HAP-1 (cell line): Measurements from ENCODE around the gene CTNS.

Source experiments
- DNase-seq, 2 experiments: peaks; one replicate each; pipeline ENCODE4 v3.0.0-alpha.2; 2016 to 2020; ENCODE audit warnings: low spot score in 2 of 2
- H3K27me3 ChIP-seq: fragments of 250-450 bp; sonication (Bioruptor Pico); 2 replicates; pipeline ENCODE4 v1.5.1; 2020; ENCODE audit warnings: low read depth, mild to moderate bottlenecking, moderate library complexity
- H3K36me3 ChIP-seq: fragments of 250-450 bp; sonication (Bioruptor Pico); replicated peaks from 2 replicates; pipeline ENCODE4 v1.5.1; 2020; ENCODE audit warnings: mild to moderate bottlenecking
- H3K4me1 ChIP-seq: fragments of 250-450 bp; sonication (Bioruptor Pico); 2 replicates; pipeline ENCODE4 v1.5.1; 2020; ENCODE audit warnings: mild to moderate bottlenecking
- H3K4me3 ChIP-seq: fragments of 250-450 bp; sonication (Bioruptor Pico); 2 replicates; pipeline ENCODE4 v1.5.1; 2020; ENCODE audit warnings: mild to moderate bottlenecking, moderate library complexity
- H3K9me3 ChIP-seq: fragments of 250-450 bp; sonication (Bioruptor Pico); 2 replicates; pipeline ENCODE4 v1.5.1; 2020; ENCODE audit warnings: mild to moderate bottlenecking, moderate library complexity
- in situ Hi-C: fragments of 300-500 bp; cut with MboI; formaldehyde crosslinking; loops from 3 replicates; pipeline ENCODE4 v1.14.3; 2020; ENCODE audit warnings: low sequenced_read_pairs, inconsistent platforms, mixed read lengths

The CTNS gene

GRCh38 chr17:3710951-3711383 lies 74.4 kb downstream of the CTNS start:
- DNase-seq, result no peak
- no peaks in the 10 kb centered on the region for H3K4me1 ChIP-seq
- H3K36me3 ChIP-seq, result peaks cover 30% of the 10 kb centered on the region
- H3K9me3 ChIP-seq, result no peaks in the 10 kb centered on the region
- H3K27me3 ChIP-seq, result no peaks in the 10 kb centered on the region
- in situ Hi-C loops, result no loop called here
- H3K4me3 ChIP-seq, result no peak overlapping the region
